SK-N-SH (cell line): ENCODE results near the gene BDKRB2. TPM values are rescaled to one million over a fixed set of nuclear protein-coding genes. Genes with fewer than 3 reads are reported as not detected.

ENCODE experiments used
- CTCF ChIA-PET: fragments of 300-600, 350-600 bp; formaldehyde crosslinking; extraction: SDS; loops from one replicate; lab custom pipeline; 2021; lab: Yijun Ruan, JAX
- POLR2A ChIA-PET: fragments of 350-600 bp; sonication (Branson Sonifier 250); formaldehyde crosslinking; extraction: SDS; loops from one replicate; lab custom pipeline; 2020; ENCODE audit warnings: antibody characterized with exemption, inconsistent platforms; lab: Yijun Ruan, JAX
- DNase-seq: peaks from one replicate; pipeline ENCODE4 v3.0.0; 2012
- H2AFZ ChIP-seq: fragments of 200-600 bp; sonication (generic); 2 replicates; pipeline ENCODE4 v1.8.1; 2016; ENCODE audit warnings: antibody characterized with exemption, mild to moderate bottlenecking, low read depth
- H3F3A ChIP-seq: fragments of 200-600 bp; sonication (generic); replicated peaks from 2 replicates; pipeline ENCODE3; 2016; ENCODE audit warnings: antibody characterized with exemption, mild to moderate bottlenecking; ENCODE audit not compliant: insufficient read depth
- H3K27ac ChIP-seq, 2 experiments: fragments of 200-500 bp in 1 of 2; fragments of 200-600 bp in 1 of 2; sonication (Bioruptor generic) in 1 of 2; sonication (generic), shearing (Covaris generic) in 1 of 2; 2 replicates each; pipeline versions ENCODE4 v1.5.1 to v1.6.1; 2014 to 2016; ENCODE audit warnings: low read depth in 2 of 2, inconsistent platforms in 1 of 2, low read length in 1 of 2, mild to moderate bottlenecking in 1 of 2, mixed read lengths in 1 of 2
- H3K27me3 ChIP-seq: fragments of 200-600 bp; sonication (generic), shearing (Covaris generic); 2 replicates; pipeline ENCODE4 v1.6.1; 2016; ENCODE audit warnings: mixed run types; ENCODE audit not compliant: insufficient read depth
- H3K36me3 ChIP-seq, 2 experiments: fragments of 200-500 bp in 1 of 2; fragments of 200-600 bp in 1 of 2; sonication (Bioruptor generic) in 1 of 2; sonication (generic) in 1 of 2; replicated peaks in 1 of 2; 2 replicates each; pipeline versions ENCODE3 to v1.5.1; 2014 to 2016; ENCODE audit warnings: low read length in 1 of 2, mild to moderate bottlenecking in 1 of 2; ENCODE audit not compliant: insufficient read depth in 2 of 2, control insufficient read depth in 1 of 2
- H3K4me1 ChIP-seq, 2 experiments: fragments of 200-500 bp in 1 of 2; fragments of 200-600 bp in 1 of 2; sonication (Bioruptor generic) in 1 of 2; sonication (generic), shearing (Covaris generic) in 1 of 2; 2 replicates each; pipeline versions ENCODE4 v1.5.1 to v1.6.1; 2014 to 2016; ENCODE audit warnings: low read depth in 1 of 2, low read length in 1 of 2, mixed run types in 1 of 2; ENCODE audit not compliant: insufficient read depth in 2 of 2, control insufficient read depth in 1 of 2
- H3K4me2 ChIP-seq: fragments of 200-600 bp; sonication (generic), shearing (Covaris generic); 2 replicates; pipeline ENCODE4 v1.6.1; 2017; ENCODE audit warnings: mixed run types
- H3K4me3 ChIP-seq, 2 experiments: fragments of 200-500 bp in 1 of 2; fragments of 200-600 bp in 1 of 2; sonication (Bioruptor generic) in 1 of 2; sonication (generic), shearing (Covaris generic) in 1 of 2; 2 replicates each; pipeline versions ENCODE4 v1.5.1 to v1.8.1; 2014 to 2016; ENCODE audit warnings: low read depth in 2 of 2, inconsistent platforms in 1 of 2, low read length in 1 of 2, mild to moderate bottlenecking in 1 of 2, mixed read lengths in 1 of 2, moderate library complexity in 1 of 2
- H3K79me2 ChIP-seq: fragments of 200-600 bp; sonication (generic); 2 replicates; pipeline ENCODE4 v1.8.1; 2017; ENCODE audit warnings: mild to moderate bottlenecking; ENCODE audit not compliant: insufficient read depth
- H3K9ac ChIP-seq: fragments of 200-600 bp; sonication (generic); 2 replicates; pipeline ENCODE4 v1.6.1; 2017; ENCODE audit warnings: mixed run types
- H3K9me2 ChIP-seq: fragments of 200-600 bp; sonication (generic); 2 replicates; pipeline ENCODE4 v1.6.1; 2017; ENCODE audit warnings: mixed run types
- H3K9me3 ChIP-seq: fragments of 200-600 bp; sonication (generic); 2 replicates; pipeline ENCODE4 v1.6.1; 2017; ENCODE audit warnings: mixed run types, mild to moderate bottlenecking, moderate library complexity
- H4K20me1 ChIP-seq: fragments of 200-600 bp; sonication (generic); 2 replicates; pipeline ENCODE4 v1.6.1; 2017; ENCODE audit warnings: mild to moderate bottlenecking, mixed run types; ENCODE audit not compliant: insufficient read depth
- CHD2 ChIP-seq: fragments of 150-350 bp; IDR thresholded peaks from 2 replicates; pipeline ENCODE4 v1.6.1; 2018; ENCODE audit warnings: low read length; ENCODE audit not compliant: partially characterized antibody
- ELF1 ChIP-seq: IDR thresholded peaks from 2 replicates; pipeline ENCODE4 v1.4.0; 2012
- FOXM1 ChIP-seq: IDR thresholded peaks from 2 replicates; pipeline ENCODE4 v1.4.0; 2012; ENCODE audit warnings: low read depth, mild to moderate bottlenecking
- JUND ChIP-seq: IDR thresholded peaks from 2 replicates; pipeline ENCODE4 v1.4.0; 2012
- NRF1 ChIP-seq: IDR thresholded peaks from 2 replicates; pipeline ENCODE4 v1.6.1; 2012; ENCODE audit warnings: low read depth, mild to moderate bottlenecking, low read length
- RAD21 ChIP-seq: IDR thresholded peaks from 2 replicates; pipeline ENCODE4 v1.6.1; 2012; ENCODE audit warnings: mild to moderate bottlenecking, low read length
- RFX5 ChIP-seq: IDR thresholded peaks from 2 replicates; pipeline ENCODE4 v1.6.1; 2012; ENCODE audit warnings: mild to moderate bottlenecking, improper control_type of control experiment, low read length
- RXRA ChIP-seq: IDR thresholded peaks from 2 replicates; pipeline ENCODE4 v1.4.0; 2012; ENCODE audit warnings: low read depth, mild to moderate bottlenecking, borderline replicate concordance
- TAF1 ChIP-seq: IDR thresholded peaks from 2 replicates; pipeline ENCODE4 v1.6.1; 2012; ENCODE audit warnings: low read depth, mild to moderate bottlenecking, low read length, moderate library complexity, borderline replicate concordance
- WGBS: methylation state at CpG from one replicate; pipeline ENCODE4 v1.1.6; 2017; ENCODE audit warnings: low lambda C conversion rate; 5-methylcytosine and 5-hydroxymethylcytosine counted together
- polyA plus RNA-seq, 3 experiments: library from polyadenylated mRNA; depleted of rRNA; stranded (reverse); fragments of >200 nt; gene quantifications; 2 replicates each; pipeline ENCODE4 v1.2.3, GENCODE V29; 2012
- TF ChIP-seq, protein P1 (sequence below): fragments of 150-350 bp; IDR thresholded peaks from 2 replicates; pipeline ENCODE4 v1.6.1; 2016; ENCODE audit warnings: mild to moderate bottlenecking, low read depth, low read length
- TF ChIP-seq, protein P2 (sequence below): IDR thresholded peaks from 2 replicates; pipeline ENCODE4 v1.4.0; 2012; ENCODE audit warnings: low read depth
- TF ChIP-seq, protein P3 (sequence below): fragments of 200-600 bp; sonication (generic); IDR thresholded peaks from 2 replicates; pipeline ENCODE4 v1.6.1; 2017; ENCODE audit warnings: antibody characterized with exemption, mild to moderate bottlenecking, moderate library complexity
- TF ChIP-seq, protein P4 (sequence below): IDR thresholded peaks from 2 replicates; pipeline ENCODE4; 2012

Gene BDKRB2
- polyA plus RNA-seq, 1 of the 3 experiments (the other 2 are of a cell fraction) = 4.8 TPM

DNA sequence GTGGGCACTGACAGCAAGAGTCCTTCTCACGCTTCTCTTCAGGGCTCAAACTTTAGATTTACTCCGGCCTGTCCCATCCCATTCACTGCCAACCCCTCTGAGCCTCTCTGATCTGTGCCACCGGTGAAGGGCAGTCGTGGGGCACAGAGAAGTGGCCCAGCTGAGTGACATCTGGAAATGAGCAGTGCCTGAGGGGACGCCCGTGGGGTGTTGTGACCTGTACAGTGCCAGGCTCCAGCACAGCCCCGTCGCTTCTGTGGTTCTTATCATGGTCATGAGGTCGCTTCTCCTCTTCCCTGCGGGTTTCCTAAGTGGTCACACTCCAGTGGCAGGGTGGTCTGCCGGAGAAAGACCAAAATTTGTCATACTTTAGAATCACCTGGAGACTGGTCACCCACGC lies 4.1 kb downstream of the BDKRB2 start:
- Histone ChIP-seq H3K9me3 (peaks cover 14% of the 10 kb centered on the region), H3K27me3 (no peaks in the 10 kb centered on the region), H3K9ac (no peak overlapping the region), H3K79me2 (peaks cover 16% of the 10 kb centered on the region; the same call in 1 of the 2 replicates), H3K9me2 (no peaks in the 10 kb centered on the region), H3K4me3 (no peak overlapping the region), H3K36me3 (peaks cover 0 to 7% of the 10 kb centered on the region in 2 experiments), H3K4me2 (no peak overlapping the region), H3K4me1 (peaks cover 10 to 20% of the 10 kb centered on the region in 2 experiments; a peak in 2 of 4 replicates), H3K27ac (no peak overlapping the region), H2AFZ (no peak overlapping the region), H4K20me1 (no peaks in the 10 kb centered on the region), H3F3A (no peaks in the 10 kb centered on the region)
- 96% methylated on average over 12 of the region's 12 CpGs for WGBS
- ChIA-PET CTCF (interaction anchor here (2.7 kb wide), 1 partner anchor 108 kb away, joined by 16 read pairs; no protein-coding TSS in a partner anchor), POLR2A (no interaction called here)
- TF ChIP-seq ELF1 (no peak), RFX5 (no peak), JUND (no peak), RAD21 (no peak), RXRA (no peak), TAF1 (no peak), CHD2 (no peak), NRF1 (no peak)
- TF ChIP-seq, protein P1, sequence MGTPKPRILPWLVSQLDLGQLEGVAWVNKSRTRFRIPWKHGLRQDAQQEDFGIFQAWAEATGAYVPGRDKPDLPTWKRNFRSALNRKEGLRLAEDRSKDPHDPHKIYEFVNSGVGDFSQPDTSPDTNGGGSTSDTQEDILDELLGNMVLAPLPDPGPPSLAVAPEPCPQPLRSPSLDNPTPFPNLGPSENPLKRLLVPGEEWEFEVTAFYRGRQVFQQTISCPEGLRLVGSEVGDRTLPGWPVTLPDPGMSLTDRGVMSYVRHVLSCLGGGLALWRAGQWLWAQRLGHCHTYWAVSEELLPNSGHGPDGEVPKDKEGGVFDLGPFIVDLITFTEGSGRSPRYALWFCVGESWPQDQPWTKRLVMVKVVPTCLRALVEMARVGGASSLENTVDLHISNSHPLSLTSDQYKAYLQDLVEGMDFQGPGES = no peak
- TF ChIP-seq, protein P2, sequence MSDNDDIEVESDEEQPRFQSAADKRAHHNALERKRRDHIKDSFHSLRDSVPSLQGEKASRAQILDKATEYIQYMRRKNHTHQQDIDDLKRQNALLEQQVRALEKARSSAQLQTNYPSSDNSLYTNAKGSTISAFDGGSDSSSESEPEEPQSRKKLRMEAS = no peak
- TF ChIP-seq, protein P3, sequence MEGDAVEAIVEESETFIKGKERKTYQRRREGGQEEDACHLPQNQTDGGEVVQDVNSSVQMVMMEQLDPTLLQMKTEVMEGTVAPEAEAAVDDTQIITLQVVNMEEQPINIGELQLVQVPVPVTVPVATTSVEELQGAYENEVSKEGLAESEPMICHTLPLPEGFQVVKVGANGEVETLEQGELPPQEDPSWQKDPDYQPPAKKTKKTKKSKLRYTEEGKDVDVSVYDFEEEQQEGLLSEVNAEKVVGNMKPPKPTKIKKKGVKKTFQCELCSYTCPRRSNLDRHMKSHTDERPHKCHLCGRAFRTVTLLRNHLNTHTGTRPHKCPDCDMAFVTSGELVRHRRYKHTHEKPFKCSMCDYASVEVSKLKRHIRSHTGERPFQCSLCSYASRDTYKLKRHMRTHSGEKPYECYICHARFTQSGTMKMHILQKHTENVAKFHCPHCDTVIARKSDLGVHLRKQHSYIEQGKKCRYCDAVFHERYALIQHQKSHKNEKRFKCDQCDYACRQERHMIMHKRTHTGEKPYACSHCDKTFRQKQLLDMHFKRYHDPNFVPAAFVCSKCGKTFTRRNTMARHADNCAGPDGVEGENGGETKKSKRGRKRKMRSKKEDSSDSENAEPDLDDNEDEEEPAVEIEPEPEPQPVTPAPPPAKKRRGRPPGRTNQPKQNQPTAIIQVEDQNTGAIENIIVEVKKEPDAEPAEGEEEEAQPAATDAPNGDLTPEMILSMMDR = no peak
- no peak for DNase-seq

DNA sequence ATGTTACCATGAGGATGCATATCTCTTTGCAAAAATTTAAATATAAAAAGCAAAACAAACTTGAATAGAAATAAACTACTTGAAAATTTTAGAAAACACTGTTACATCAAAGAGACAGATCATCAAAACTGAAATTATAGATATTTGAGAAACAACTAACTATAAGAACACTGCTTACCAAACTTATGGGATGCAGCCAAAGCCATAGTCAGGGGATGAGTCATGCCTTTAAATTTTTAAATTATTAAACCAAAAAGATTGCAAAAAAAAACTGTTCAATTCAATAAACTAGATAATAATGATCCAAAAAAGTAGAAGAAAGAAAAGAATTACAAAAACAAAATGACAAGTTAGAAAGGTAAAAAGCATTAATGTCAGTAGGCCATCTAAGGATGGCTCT lies 7.5 kb downstream of the BDKRB2 start:
- TF ChIP-seq FOXM1 = no peak
- TF ChIP-seq, protein P4, sequence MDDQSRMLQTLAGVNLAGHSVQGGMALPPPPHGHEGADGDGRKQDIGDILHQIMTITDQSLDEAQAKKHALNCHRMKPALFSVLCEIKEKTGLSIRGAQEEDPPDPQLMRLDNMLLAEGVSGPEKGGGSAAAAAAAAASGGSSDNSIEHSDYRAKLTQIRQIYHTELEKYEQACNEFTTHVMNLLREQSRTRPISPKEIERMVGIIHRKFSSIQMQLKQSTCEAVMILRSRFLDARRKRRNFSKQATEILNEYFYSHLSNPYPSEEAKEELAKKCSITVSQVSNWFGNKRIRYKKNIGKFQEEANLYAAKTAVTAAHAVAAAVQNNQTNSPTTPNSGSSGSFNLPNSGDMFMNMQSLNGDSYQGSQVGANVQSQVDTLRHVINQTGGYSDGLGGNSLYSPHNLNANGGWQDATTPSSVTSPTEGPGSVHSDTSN = no peak
- TF ChIP-seq, all 33 proteins: peak for 0
- Histone ChIP-seq H2AFZ (no peak overlapping the region), H4K20me1 (no peaks in the 10 kb centered on the region), H3K4me2 (no peak overlapping the region), H3K9me3 (peaks cover 14% of the 10 kb centered on the region), H3K27ac (no peak overlapping the region), H3K36me3 (peaks cover 0 to 7% of the 10 kb centered on the region in 2 experiments), H3K79me2 (0 out of 2 replicates have a peak, but pooled peaks cover 2% of the 10 kb centered on the region), H3K27me3 (no peaks in the 10 kb centered on the region), H3K4me1 (peaks cover 0 to 16% of the 10 kb centered on the region in 2 experiments; a peak in 1 of 4 replicates), H3F3A (no peaks in the 10 kb centered on the region), H3K4me3 (no peak overlapping the region), H3K9ac (no peak overlapping the region), H3K9me2 (no peaks in the 10 kb centered on the region)
- ChIA-PET POLR2A (no interaction called here), CTCF (no interaction called here)
- no peak for DNase-seq
